H1 (cell line): Measurements from ENCODE around the gene DYRK1B. TPM values are rescaled to one million over a fixed set of nuclear protein-coding genes. Genes with fewer than 3 reads are reported as not detected.

Source experiments
- CTCF ChIA-PET: fragments of 300-600 bp; sonication (Branson Sonifier 250); formaldehyde crosslinking; loops from one replicate; lab custom pipeline; 2021; ENCODE audit not compliant: partially characterized antibody; lab: Charles Lee
- POLR2A ChIA-PET: fragments of 300-600 bp; sonication (Branson Sonifier 250); formaldehyde crosslinking; loops from one replicate; lab custom pipeline; 2021; ENCODE audit warnings: inconsistent platforms; ENCODE audit not compliant: partially characterized antibody; lab: Charles Lee
- DNase-seq, 2 experiments: peaks; one replicate each; pipeline versions ENCODE4 v3.0.0 to v3.0.0-alpha.2; 2010 to 2022; ENCODE audit warnings: low spot score in 2 of 2, low read depth in 1 of 2, mixed read lengths in 1 of 2
- FAIRE-seq: peaks from 2 replicates; lab custom pipeline; 2011; peaks lifted over from hg19 to GRCh38; lab: Jason Lieb, UNC
- H2AFZ ChIP-seq: 2 replicates; pipeline ENCODE4 v1.8.1; 2012; ENCODE audit warnings: low read length, inconsistent platforms
- H2AK5ac ChIP-seq: 2 replicates; pipeline ENCODE4 v1.6.1; 2013; ENCODE audit warnings: low read depth, low read length
- H2BK120ac ChIP-seq: replicated peaks from 2 replicates; pipeline ENCODE3; 2013; ENCODE audit warnings: low read depth, low read length, inconsistent platforms
- H2BK12ac ChIP-seq: 2 replicates; pipeline ENCODE4 v1.6.1; 2013; ENCODE audit warnings: low read depth, low read length
- H2BK15ac ChIP-seq: 2 replicates; pipeline ENCODE4 v1.6.1; 2013; ENCODE audit warnings: low read length
- H2BK20ac ChIP-seq: 2 replicates; pipeline ENCODE4 v1.6.1; 2013; ENCODE audit warnings: low read length
- H2BK5ac ChIP-seq: 2 replicates; pipeline ENCODE4 v1.6.1; 2013; ENCODE audit warnings: low read depth, low read length
- H3K14ac ChIP-seq: 2 replicates; pipeline ENCODE4 v1.6.1; 2013; ENCODE audit warnings: inconsistent platforms; ENCODE audit not compliant: insufficient read length
- H3K18ac ChIP-seq: 2 replicates; pipeline ENCODE4 v1.6.1; 2013; ENCODE audit warnings: low read length; ENCODE audit errors: extremely low read depth
- H3K23ac ChIP-seq: 2 replicates; pipeline ENCODE4 v1.6.1; 2013; ENCODE audit warnings: inconsistent platforms; ENCODE audit not compliant: insufficient read length
- H3K23me2 ChIP-seq: 2 replicates; pipeline ENCODE4 v1.6.1; 2013; ENCODE audit warnings: low read depth, low read length
- H3K27ac ChIP-seq: 2 replicates; pipeline ENCODE4 v1.6.1; 2011; ENCODE audit warnings: low read depth, low read length, inconsistent platforms
- H3K27me3 ChIP-seq, 4 experiments: replicated peaks in 1 of 4; 1 replicate in 1 of 4; 2 replicates in 3 of 4; pipeline versions ENCODE4 v1.6.1 to v1.8.1; 2011 to 2013; ENCODE audit warnings: low read length in 3 of 4, mild to moderate bottlenecking in 3 of 4, inconsistent platforms in 2 of 4, mixed read lengths in 2 of 4, moderate library complexity in 1 of 4; ENCODE audit not compliant: control insufficient read depth in 3 of 4, insufficient read depth in 3 of 4; ENCODE audit errors: extremely low read depth in 1 of 4
- H3K36me3 ChIP-seq, 4 experiments: 2 replicates each; pipeline versions ENCODE4 v1.6.1 to v1.8.1; 2011 to 2013; ENCODE audit warnings: mild to moderate bottlenecking in 4 of 4, low read length in 3 of 4, moderate library complexity in 2 of 4, control low read depth in 1 of 4, inconsistent platforms in 1 of 4; ENCODE audit not compliant: insufficient read depth in 4 of 4, control insufficient read depth in 2 of 4
- H3K4ac ChIP-seq: replicated peaks from 2 replicates; pipeline ENCODE3; 2013; ENCODE audit warnings: low read length, low read depth, mixed read lengths, inconsistent platforms; ENCODE audit not compliant: insufficient read length
- H3K4me1 ChIP-seq, 4 experiments: replicated peaks in 1 of 4; 1 replicate in 1 of 4; 2 replicates in 3 of 4; pipeline versions ENCODE4 v1.6.1 to v1.8.1; 2011 to 2013; ENCODE audit warnings: low read length in 3 of 4, inconsistent platforms in 2 of 4, mixed read lengths in 1 of 4; ENCODE audit not compliant: insufficient read depth in 4 of 4, control insufficient read depth in 3 of 4
- H3K4me2 ChIP-seq, 2 experiments: 2 replicates each; pipeline versions ENCODE4 v1.6.1 to v1.8.1; 2011 to 2013; ENCODE audit warnings: low read depth in 2 of 2, low read length in 2 of 2, control low read depth in 1 of 2, inconsistent platforms in 1 of 2, mild to moderate bottlenecking in 1 of 2; ENCODE audit not compliant: insufficient read depth in 1 of 2
- H3K4me3 ChIP-seq, 4 experiments: fragments of 200-600, 300-600 bp in 1 of 4; sonication (generic), shearing (Covaris generic), sonication (Bioruptor Twin) in 1 of 4; 2 replicates each; pipeline versions ENCODE4 v1.5.1 to v1.8.1; 2011 to 2016; ENCODE audit warnings: low read length in 4 of 4, low read depth in 3 of 4, control low read depth in 2 of 4, inconsistent platforms in 2 of 4, mild to moderate bottlenecking in 2 of 4, mixed read lengths in 1 of 4, moderate library complexity in 1 of 4; ENCODE audit not compliant: insufficient read depth in 2 of 4; ENCODE audit errors: extremely low read depth in 1 of 4
- H3K56ac ChIP-seq: replicated peaks from 2 replicates; pipeline ENCODE3; 2013; ENCODE audit warnings: low read depth, mild to moderate bottlenecking, mixed read lengths, low read length, inconsistent platforms; ENCODE audit not compliant: insufficient read length
- H3K79me1 ChIP-seq: 2 replicates; pipeline ENCODE4 v1.6.1; 2013; ENCODE audit warnings: low read depth, low read length, control low read depth
- H3K79me2 ChIP-seq, 2 experiments: 2 replicates each; pipeline versions ENCODE4 v1.6.1 to v1.8.1; 2012 to 2013; ENCODE audit warnings: low read length in 2 of 2, mild to moderate bottlenecking in 2 of 2, inconsistent platforms in 1 of 2; ENCODE audit not compliant: insufficient read depth in 2 of 2, control insufficient read depth in 1 of 2
- H3K9ac ChIP-seq, 4 experiments: replicated peaks in 1 of 4; 1 replicate in 1 of 4; 2 replicates in 3 of 4; pipeline versions ENCODE4 v1.6.1 to v1.8.1; 2011 to 2013; ENCODE audit warnings: low read depth in 3 of 4, low read length in 3 of 4, control low read depth in 2 of 4, mild to moderate bottlenecking in 2 of 4, moderate library complexity in 2 of 4, inconsistent platforms in 1 of 4; ENCODE audit errors: extremely low read depth in 1 of 4
- H3K9me3 ChIP-seq, 2 experiments: 2 replicates each; pipeline versions ENCODE4 v1.6.1 to v1.8.1; 2012 to 2013; ENCODE audit warnings: mild to moderate bottlenecking in 2 of 2, moderate library complexity in 2 of 2, control low read depth in 1 of 2, inconsistent platforms in 1 of 2, low read depth in 1 of 2, low read length in 1 of 2, mixed read lengths in 1 of 2; ENCODE audit not compliant: insufficient read depth in 2 of 2
- H4K20me1 ChIP-seq, 2 experiments: replicated peaks in 1 of 2; 2 replicates each; pipeline versions ENCODE3 to v1.8.1; 2011 to 2013; ENCODE audit warnings: inconsistent platforms in 2 of 2, low read length in 2 of 2, mild to moderate bottlenecking in 1 of 2; ENCODE audit not compliant: insufficient read depth in 2 of 2, control insufficient read depth in 1 of 2
- H4K5ac ChIP-seq: 2 replicates; pipeline ENCODE4 v1.6.1; 2013; ENCODE audit warnings: low read length, low read depth, mixed read lengths, inconsistent platforms; ENCODE audit not compliant: insufficient read length
- H4K8ac ChIP-seq: 2 replicates; pipeline ENCODE4 v1.8.0; 2013; ENCODE audit warnings: mild to moderate bottlenecking, moderate library complexity, low read length, inconsistent platforms; ENCODE audit not compliant: insufficient read depth; ENCODE audit errors: extremely low read depth
- H4K91ac ChIP-seq: replicated peaks from 2 replicates; pipeline ENCODE3; 2013; ENCODE audit warnings: low read length, mixed read lengths, inconsistent platforms; ENCODE audit not compliant: insufficient read length
- ASH2L ChIP-seq: fragments of 200-600, 300-600 bp; sonication (generic); IDR thresholded peaks from one replicate; pipeline ENCODE4 v1.7.1; 2017; ENCODE audit warnings: low read length
- BCL11A ChIP-seq, 2 experiments: IDR thresholded peaks; one replicate each; pipeline ENCODE4 v1.6.1; 2011; ENCODE audit warnings: low read depth in 2 of 2, low read length in 2 of 2, mild to moderate bottlenecking in 2 of 2
- NANOG ChIP-seq: IDR thresholded peaks from 2 replicates; pipeline ENCODE4 v1.6.1; 2011; ENCODE audit warnings: low read length, low read depth, mild to moderate bottlenecking, inconsistent platforms; ENCODE audit not compliant: insufficient read depth, poor library complexity, severe bottlenecking
- POLR2AphosphoS5 ChIP-seq: IDR thresholded peaks from 2 replicates; pipeline ENCODE4 v1.6.1; 2011; ENCODE audit warnings: low read depth, low read length
- RNF2 ChIP-seq: fragments of 200-900, 300-1000 bp; sonication (generic); IDR thresholded peaks from 2 replicates; pipeline ENCODE4 v1.7.1; 2016; ENCODE audit warnings: borderline replicate concordance, low read depth, mild to moderate bottlenecking, antibody characterized with exemption, low read length; ENCODE audit not compliant: poor library complexity, severe bottlenecking; ENCODE audit errors: missing control alignments
- SRF ChIP-seq: IDR thresholded peaks from 2 replicates; pipeline ENCODE4 v1.6.1; 2011; ENCODE audit warnings: mild to moderate bottlenecking, low read depth, low read length, moderate library complexity
- WGBS, 2 experiments: shearing (Covaris generic) in 1 of 2; methylation state at CpG; one replicate each; pipeline versions ENCODE4 v1.1.6 to v1.1.7; 2013 to 2015; ENCODE audit warnings: low lambda C conversion rate in 2 of 2, mixed read lengths in 2 of 2, inconsistent platforms in 1 of 2, low coverage in 1 of 2, missing lambda C conversion rate in 1 of 2; ENCODE audit not compliant: insufficient replicate concordance in 2 of 2, insufficient coverage in 1 of 2, insufficient read length in 1 of 2; ENCODE audit errors: extremely low coverage in 1 of 2, missing lambda C conversion rate in 1 of 2; 5-methylcytosine and 5-hydroxymethylcytosine counted together
- polyA plus RNA-seq, 7 experiments: library from polyadenylated mRNA; depleted of rRNA in 3 of 7; stranded (reverse) in 5 of 7; unstranded in 2 of 7; fragments of >200 nt in 5 of 7; fragments of 200-250 nt in 2 of 7; gene quantifications; 1 replicate in 5 of 7; 2 replicates in 1 of 7; 4 replicates in 1 of 7; pipeline versions ENCODE4 v1.2.1 to v1.2.3, GENCODE V29; 2011 to 2013; ENCODE audit warnings: missing spikeins in 2 of 7, mixed read lengths in 2 of 7
- total RNA-seq: library from RNA; stranded (reverse); fragmentation: NEBNext Ultra II Directional; extraction: Animal tissue kit (Norgen Biotek cat#: 25700); gene quantifications from 2 replicates; pipeline ENCODE4 v1.2.1, GENCODE V29; 2021
- TF ChIP-seq, protein P1 (sequence below), 3 experiments: IDR thresholded peaks; 1 replicate in 2 of 3; 2 replicates in 1 of 3; pipeline versions ENCODE4 v1.5.1 to v1.6.1; 2011; ENCODE audit warnings: low read length in 3 of 3, mild to moderate bottlenecking in 3 of 3, inconsistent platforms in 2 of 3, low read depth in 1 of 3, moderate library complexity in 1 of 3; ENCODE audit not compliant: insufficient read depth in 1 of 3; ENCODE audit errors: control extremely low read depth in 1 of 3

Gene DYRK1B
- total and polyA plus RNA-seq, 2 of the 8 experiments (the other 6 are each of a cell fraction or from before 2014, with no cell fraction given) = 6.9 to 14.8 TPM

DNA sequence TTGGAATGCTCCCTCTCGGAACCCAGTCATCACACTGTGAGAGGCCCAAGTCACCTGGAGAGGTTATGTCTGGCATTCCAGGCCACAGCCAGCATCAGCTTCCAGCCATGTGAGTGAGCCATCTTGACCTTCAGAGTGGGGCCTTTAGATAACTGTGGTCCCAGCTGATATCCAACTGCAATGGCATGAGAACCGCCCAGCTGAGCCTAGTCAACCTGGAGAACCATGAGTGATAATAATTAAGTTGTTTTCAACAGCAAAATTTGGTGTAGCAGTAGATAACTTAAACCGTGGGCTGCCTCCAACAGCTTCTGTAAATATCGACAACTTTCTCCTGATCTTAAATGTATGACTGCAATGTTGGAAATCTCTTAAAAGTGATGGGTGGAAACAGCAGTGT, 24.6 kb downstream of the DYRK1B start:
- Histone ChIP-seq H3K4me1 (no peaks in the 10 kb centered on the region), H3K18ac (no peak overlapping the region), H4K5ac (no peak overlapping the region), H2BK12ac (no peak overlapping the region), H3K9me3 (0 out of 4 replicates have a peak, but pooled peaks cover 0 to 3% of the 10 kb centered on the region in 2 experiments), H3K4me2 (no peak overlapping the region), H3K79me2 (no peaks in the 10 kb centered on the region), H2BK20ac (no peak overlapping the region), H2BK15ac (no peak overlapping the region), H3K4me3 (no peak overlapping the region), H4K91ac (no peak overlapping the region), H3K9ac (no peak overlapping the region), H2AFZ (no peak overlapping the region), H2BK120ac (no peak overlapping the region), H3K27ac (no peak overlapping the region), H3K23ac (no peak overlapping the region), H2BK5ac (no peak overlapping the region), H3K27me3 (no peaks in the 10 kb centered on the region; a peak in 1 of 7 replicates), H4K20me1 (peaks cover 0 to 3% of the 10 kb centered on the region in 2 experiments), H3K14ac (no peak overlapping the region), H3K56ac (no peak overlapping the region), H2AK5ac (no peak overlapping the region), H3K4ac (no peak overlapping the region), H3K79me1 (no peaks in the 10 kb centered on the region), H3K36me3 (no peaks in the 10 kb centered on the region), H4K8ac (no peak overlapping the region), H3K23me2 (no peaks in the 10 kb centered on the region; the same call in 1 of the 2 replicates)
- WGBS, 2 experiments = 87% methylated on average over 4 of the region's 4 CpGs; no CpG with 5 or more reads in 1 of the 2 experiments
- DNase-seq (no peak), FAIRE-seq (no peak)
- POLR2A ChIA-PET = interaction anchor here (1.0 kb wide), 1 partner anchor 9 kb away, joined by 4 read pairs; no protein-coding TSS in a partner anchor
- CTCF ChIA-PET = interaction anchor here (2.8 to 10.5 kb wide), 2 partner anchors 17 to 34 kb away, joined by 12 to 75 read pairs; no protein-coding TSS in a partner anchor
- TF ChIP-seq ASH2L (no peak), SRF (no peak), NANOG (no peak), BCL11A (IDR thresholded peaks at IDR 0.05; ENCODE audit: low read depth in 2 of 2, low read length in 2 of 2) (no peak), RNF2 (no peak), POLR2AphosphoS5 (no peak)
- TF ChIP-seq, protein P1, sequence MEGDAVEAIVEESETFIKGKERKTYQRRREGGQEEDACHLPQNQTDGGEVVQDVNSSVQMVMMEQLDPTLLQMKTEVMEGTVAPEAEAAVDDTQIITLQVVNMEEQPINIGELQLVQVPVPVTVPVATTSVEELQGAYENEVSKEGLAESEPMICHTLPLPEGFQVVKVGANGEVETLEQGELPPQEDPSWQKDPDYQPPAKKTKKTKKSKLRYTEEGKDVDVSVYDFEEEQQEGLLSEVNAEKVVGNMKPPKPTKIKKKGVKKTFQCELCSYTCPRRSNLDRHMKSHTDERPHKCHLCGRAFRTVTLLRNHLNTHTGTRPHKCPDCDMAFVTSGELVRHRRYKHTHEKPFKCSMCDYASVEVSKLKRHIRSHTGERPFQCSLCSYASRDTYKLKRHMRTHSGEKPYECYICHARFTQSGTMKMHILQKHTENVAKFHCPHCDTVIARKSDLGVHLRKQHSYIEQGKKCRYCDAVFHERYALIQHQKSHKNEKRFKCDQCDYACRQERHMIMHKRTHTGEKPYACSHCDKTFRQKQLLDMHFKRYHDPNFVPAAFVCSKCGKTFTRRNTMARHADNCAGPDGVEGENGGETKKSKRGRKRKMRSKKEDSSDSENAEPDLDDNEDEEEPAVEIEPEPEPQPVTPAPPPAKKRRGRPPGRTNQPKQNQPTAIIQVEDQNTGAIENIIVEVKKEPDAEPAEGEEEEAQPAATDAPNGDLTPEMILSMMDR (IDR thresholded peaks at IDR 0.05; ENCODE audit: control extremely low read depth in 1 of 3, insufficient read depth in 1 of 3, low read depth in 1 of 3, low read length in 3 of 3) = no peak
